GM13977 (cell line): ENCODE data around the gene RD3L.

ENCODE experiments used
- DNase-seq: peaks from one replicate; pipeline ENCODE4 v3.0.0; 2012; ENCODE audit warnings: low spot score
- in situ Hi-C: fragments of 300-500 bp; cut with MboI; formaldehyde crosslinking; loops from one replicate; pipeline ENCODE4 v1.12.0; 2022; ENCODE audit warnings: low sequenced_read_pairs, low pct_unique_long_range_greater_than_20kb, mixed read lengths, inconsistent platforms; ENCODE audit not compliant: unreplicated experiment
- TF ChIP-seq, protein P1 (sequence below): IDR thresholded peaks from 2 replicates; pipeline ENCODE4 v1.5.1; 2012; ENCODE audit warnings: mild to moderate bottlenecking, control low read depth; ENCODE audit not compliant: insufficient read depth; ENCODE audit errors: extremely low read depth, missing control alignments

RD3L gene

DNA sequence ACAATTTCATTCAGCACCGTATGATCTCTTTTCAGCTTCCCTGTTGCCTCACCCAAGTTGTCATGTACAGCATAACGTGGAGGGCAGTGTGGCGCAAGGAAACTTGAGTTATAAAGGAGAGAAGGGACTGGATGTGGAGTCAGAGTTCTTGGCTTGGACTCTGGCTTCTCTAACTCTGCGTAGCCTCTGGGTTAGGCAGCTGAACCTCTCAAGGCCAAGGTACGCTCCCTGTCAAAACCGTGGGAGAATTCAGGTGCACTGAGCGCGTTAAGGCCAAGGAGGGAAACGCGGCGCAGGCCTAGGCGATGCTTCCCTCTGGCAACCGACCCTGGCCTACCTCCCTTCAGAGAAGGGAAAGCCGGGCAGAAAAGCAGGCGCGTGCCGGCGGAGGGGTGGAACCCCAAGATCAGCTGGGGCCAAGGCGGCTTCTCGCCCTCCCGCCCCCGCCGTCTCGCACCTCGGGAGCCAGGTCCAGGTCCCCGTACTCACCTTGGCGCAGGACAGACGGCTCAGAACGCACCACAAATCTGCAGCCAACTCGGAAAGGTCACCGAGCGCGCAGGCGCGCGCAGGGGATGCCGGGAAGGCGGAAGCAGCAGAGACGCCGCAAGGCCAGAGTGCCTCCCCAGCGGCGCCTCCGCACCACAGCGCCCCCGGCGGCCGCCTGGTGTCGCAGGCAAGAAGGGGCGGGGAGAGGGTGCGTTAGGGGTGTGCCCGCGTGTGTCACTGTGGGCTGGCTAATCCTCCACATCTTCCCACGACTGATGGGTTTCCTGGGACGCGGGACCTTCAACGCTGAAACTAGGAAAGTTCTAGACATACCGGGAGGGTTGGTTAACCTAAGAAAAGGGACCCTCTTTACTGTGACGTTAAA, 21.1 kb downstream of the RD3L start:
- in situ Hi-C loops: no loop called here
- DNase-seq: peak; percentile 97
- TF ChIP-seq, protein P1, sequence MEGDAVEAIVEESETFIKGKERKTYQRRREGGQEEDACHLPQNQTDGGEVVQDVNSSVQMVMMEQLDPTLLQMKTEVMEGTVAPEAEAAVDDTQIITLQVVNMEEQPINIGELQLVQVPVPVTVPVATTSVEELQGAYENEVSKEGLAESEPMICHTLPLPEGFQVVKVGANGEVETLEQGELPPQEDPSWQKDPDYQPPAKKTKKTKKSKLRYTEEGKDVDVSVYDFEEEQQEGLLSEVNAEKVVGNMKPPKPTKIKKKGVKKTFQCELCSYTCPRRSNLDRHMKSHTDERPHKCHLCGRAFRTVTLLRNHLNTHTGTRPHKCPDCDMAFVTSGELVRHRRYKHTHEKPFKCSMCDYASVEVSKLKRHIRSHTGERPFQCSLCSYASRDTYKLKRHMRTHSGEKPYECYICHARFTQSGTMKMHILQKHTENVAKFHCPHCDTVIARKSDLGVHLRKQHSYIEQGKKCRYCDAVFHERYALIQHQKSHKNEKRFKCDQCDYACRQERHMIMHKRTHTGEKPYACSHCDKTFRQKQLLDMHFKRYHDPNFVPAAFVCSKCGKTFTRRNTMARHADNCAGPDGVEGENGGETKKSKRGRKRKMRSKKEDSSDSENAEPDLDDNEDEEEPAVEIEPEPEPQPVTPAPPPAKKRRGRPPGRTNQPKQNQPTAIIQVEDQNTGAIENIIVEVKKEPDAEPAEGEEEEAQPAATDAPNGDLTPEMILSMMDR: peak; percentile 99

DNA sequence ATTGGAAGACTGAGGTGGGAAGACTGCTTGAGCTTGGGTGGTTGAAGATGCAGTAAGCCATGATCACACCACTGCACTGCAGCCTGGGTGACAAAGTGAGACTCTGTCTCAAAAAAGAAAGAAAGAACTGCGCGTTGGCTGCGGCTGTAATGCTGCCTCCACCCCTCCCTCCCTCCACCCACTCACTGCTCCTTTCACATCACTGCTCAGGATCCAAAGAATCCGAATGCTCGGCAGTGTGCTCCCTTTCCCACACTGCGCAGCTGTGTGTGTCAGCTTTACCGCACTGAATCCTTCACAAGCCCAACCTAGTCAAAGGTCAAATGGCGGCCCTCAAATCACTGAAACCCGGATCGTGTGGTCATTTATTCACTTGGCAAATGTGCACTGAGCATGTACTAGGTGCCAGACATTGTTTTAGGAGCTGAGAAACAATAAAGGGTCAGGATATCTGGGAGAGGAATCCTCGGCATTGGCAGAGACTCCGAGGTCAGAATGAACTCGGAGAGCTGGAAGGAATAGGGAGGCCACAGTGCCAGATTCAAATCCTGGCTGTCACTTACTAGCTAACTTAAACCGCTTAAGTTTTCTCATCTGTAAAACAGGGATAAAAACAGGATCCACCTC, 25.6 kb downstream of the RD3L start:
- in situ Hi-C loops: loop anchor here (10.0 kb wide), 1 partner anchor 112 kb away; no protein-coding TSS in a partner anchor
- no peak for DNase-seq
- TF ChIP-seq, protein P1: no peak

DNA sequence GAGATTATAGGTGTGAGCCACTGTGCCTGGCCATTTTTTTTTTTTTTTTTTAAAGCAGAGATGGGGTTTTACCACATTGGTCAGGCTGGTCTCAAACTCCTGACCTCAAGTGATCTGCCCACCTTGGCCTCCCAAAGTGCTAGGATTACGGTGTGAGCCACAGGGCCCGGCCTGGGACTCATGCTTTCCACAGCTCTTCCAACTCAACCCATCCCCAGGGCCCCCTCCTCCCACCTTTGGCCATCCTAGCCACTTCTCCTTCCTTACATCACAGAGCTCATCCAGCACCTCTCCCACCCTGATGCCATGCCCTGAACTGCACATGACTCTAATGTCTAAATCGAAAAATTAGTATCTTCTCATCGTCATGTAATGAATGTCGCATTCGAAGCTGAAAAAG, 26.7 kb downstream of the RD3L start:
- in situ Hi-C loops: loop anchor here (10.0 kb wide), 1 partner anchor 111 kb away; no protein-coding TSS in a partner anchor
- DNase-seq: no peak
- TF ChIP-seq, protein P1: no peak

DNA sequence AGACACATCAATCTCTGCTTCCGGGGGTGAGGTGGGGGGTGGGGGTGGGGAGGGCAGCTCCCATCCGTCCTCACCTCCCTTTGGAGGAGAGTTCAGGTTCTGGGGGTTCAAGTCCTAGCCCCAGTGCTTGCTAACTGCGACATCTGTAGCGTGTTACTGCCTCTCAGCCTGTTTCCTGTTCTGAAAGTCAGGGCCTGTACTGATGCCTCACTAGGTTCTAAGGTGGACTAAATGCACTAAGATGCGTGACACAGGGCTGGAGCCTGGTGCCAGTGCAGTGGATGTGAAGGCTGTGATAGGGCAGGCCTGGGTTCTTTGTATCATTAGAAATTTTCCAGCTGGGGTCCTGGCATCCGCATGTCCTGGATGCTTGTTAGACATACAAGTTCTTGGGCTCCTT, 31.3 kb downstream of the RD3L start:
- in situ Hi-C loops: loop anchor here (10.0 kb wide), 1 partner anchor 106 kb away; no protein-coding TSS in a partner anchor

DNA sequence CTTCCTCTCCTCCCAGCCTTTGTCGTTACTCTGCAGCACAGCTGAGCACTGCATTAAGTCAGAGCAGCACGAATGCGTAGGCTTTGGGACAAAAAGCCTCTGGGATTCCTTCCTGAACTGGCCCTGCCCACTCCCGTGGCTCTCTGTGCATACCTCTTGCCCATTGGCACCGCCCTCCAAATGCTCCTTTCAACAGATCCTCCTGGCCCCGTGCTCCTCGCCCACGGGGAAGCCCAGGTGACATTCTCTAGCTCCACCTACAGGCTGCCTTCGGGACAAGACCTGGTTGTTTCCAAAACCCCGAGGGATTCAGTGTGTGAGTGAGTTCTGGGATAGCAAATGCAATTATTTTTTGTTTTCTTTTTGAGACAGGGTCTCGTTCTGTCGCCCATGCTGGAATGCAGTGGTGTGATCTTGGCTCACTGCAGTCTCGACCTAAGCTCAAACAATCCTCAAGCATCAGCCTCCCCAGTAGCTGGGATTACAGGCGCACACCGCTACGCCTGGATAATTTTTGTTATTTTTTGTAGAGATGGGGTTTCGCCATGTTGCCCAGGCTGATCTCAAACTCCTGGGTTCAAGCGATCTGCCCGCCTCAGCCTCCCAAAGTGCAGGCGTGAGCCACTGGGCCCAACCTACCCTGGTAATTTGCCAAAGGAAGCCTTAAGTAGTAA, 31.9 kb downstream of the RD3L start:
- TF ChIP-seq, protein P1: peak; percentile 77
- DNase-seq: peak; percentile 77
- in situ Hi-C loops: loop anchor here (10.0 kb wide), 1 partner anchor 106 kb away; no protein-coding TSS in a partner anchor

More for the DNA sequence above, 31.3 kb downstream of the RD3L start:
- DNase-seq: no peak
- TF ChIP-seq, protein P1: no peak
